PFSK-1 (cell line): ENCODE results near the gene MSLN.

Experiments used
- FOXP2 ChIP-seq: optimal IDR thresholded peaks from 2 replicates; pipeline ENCODE3; 2011; ENCODE audit warnings: borderline replicate concordance, control low read depth, inconsistent platforms; ENCODE audit not compliant: insufficient read depth; ENCODE audit errors: extremely low read length, extremely low read depth
- POLR2AphosphoS5 ChIP-seq: IDR thresholded peaks from 2 replicates; pipeline ENCODE4 v1.6.1; 2012; ENCODE audit warnings: low read depth, mild to moderate bottlenecking, control low read depth, low read length, moderate library complexity
- SIN3A ChIP-seq: IDR thresholded peaks from 2 replicates; pipeline ENCODE4 v1.6.1; 2012; ENCODE audit warnings: mild to moderate bottlenecking, low read length, moderate library complexity, borderline replicate concordance; ENCODE audit not compliant: insufficient read depth
- TAF1 ChIP-seq: IDR thresholded peaks from 2 replicates; pipeline ENCODE4 v1.6.1; 2012; ENCODE audit warnings: low read length, control low read depth, borderline replicate concordance; ENCODE audit not compliant: insufficient read depth
- TF ChIP-seq, protein P1 (sequence below), 2 experiments: IDR thresholded peaks; 2 replicates each; pipeline versions ENCODE4 v1.6.1 to v1.8.0; 2011 to 2012; ENCODE audit warnings: low read depth in 2 of 2, low read length in 2 of 2, control low read depth in 1 of 2, inconsistent platforms in 1 of 2, mild to moderate bottlenecking in 1 of 2, moderate library complexity in 1 of 2; ENCODE audit not compliant: insufficient read depth in 1 of 2

- TF ChIP-seq POLR2AphosphoS5 (no peak), SIN3A (no peak), TAF1 (no peak), FOXP2 (no peak)
- TF ChIP-seq, protein P1, sequence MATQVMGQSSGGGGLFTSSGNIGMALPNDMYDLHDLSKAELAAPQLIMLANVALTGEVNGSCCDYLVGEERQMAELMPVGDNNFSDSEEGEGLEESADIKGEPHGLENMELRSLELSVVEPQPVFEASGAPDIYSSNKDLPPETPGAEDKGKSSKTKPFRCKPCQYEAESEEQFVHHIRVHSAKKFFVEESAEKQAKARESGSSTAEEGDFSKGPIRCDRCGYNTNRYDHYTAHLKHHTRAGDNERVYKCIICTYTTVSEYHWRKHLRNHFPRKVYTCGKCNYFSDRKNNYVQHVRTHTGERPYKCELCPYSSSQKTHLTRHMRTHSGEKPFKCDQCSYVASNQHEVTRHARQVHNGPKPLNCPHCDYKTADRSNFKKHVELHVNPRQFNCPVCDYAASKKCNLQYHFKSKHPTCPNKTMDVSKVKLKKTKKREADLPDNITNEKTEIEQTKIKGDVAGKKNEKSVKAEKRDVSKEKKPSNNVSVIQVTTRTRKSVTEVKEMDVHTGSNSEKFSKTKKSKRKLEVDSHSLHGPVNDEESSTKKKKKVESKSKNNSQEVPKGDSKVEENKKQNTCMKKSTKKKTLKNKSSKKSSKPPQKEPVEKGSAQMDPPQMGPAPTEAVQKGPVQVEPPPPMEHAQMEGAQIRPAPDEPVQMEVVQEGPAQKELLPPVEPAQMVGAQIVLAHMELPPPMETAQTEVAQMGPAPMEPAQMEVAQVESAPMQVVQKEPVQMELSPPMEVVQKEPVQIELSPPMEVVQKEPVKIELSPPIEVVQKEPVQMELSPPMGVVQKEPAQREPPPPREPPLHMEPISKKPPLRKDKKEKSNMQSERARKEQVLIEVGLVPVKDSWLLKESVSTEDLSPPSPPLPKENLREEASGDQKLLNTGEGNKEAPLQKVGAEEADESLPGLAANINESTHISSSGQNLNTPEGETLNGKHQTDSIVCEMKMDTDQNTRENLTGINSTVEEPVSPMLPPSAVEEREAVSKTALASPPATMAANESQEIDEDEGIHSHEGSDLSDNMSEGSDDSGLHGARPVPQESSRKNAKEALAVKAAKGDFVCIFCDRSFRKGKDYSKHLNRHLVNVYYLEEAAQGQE (IDR thresholded peaks at IDR 0.05; ENCODE audit: insufficient read depth in 1 of 2, low read depth in 2 of 2, low read length in 2 of 2), result no peak
Observed at GRCh38 chr16:779561-779960, 19.0 kb downstream of the MSLN start.
